HepG2 (cell line): ENCODE data around the gene GPRC5B. TPM values are rescaled to one million over a fixed set of nuclear protein-coding genes. Genes with fewer than 3 reads are reported as not detected.

Experiments
- ATAC-seq: fragments of 200-7000 bp; cut with Tn5 transposase; 3 replicates; pipeline ENCODE4 v1.9.1; 2020; ENCODE audit warnings: mild to moderate bottlenecking, moderate library complexity
- BruUV-seq: library from RNA; stranded (reverse); fragments of 400-500 nt; replicated peaks from 2 replicates; lab custom pipeline; 2021; lab: Mats Ljungman, UMichigan
- CTCF ChIA-PET: fragments of 300-600 bp; formaldehyde crosslinking; extraction: SDS; loops from one replicate; lab custom pipeline; 2021; ENCODE audit warnings: low total read pairs, inconsistent platforms, low intra/inter-chr PET ratio; lab: Yijun Ruan, JAX
- POLR2A ChIA-PET: fragments of 350-600 bp; sonication (Branson Sonifier 250); formaldehyde crosslinking; loops from one replicate; lab custom pipeline; 2020; ENCODE audit warnings: antibody characterized with exemption, inconsistent platforms; lab: Yijun Ruan, JAX
- DNase-seq: peaks from one replicate; pipeline ENCODE4 v3.0.0-alpha.2; 2015; ENCODE audit warnings: low spot score
- FAIRE-seq: peaks from 3 replicates; lab custom pipeline; 2011; peaks lifted over from hg19 to GRCh38; lab: Jason Lieb, UNC
- H2AFZ ChIP-seq: one replicate; pipeline ENCODE4 v1.6.1; 2011; ENCODE audit warnings: low read length, inconsistent platforms
- H3K27ac ChIP-seq: fragments of 300-600 bp; 3 replicates; pipeline ENCODE4 v1.8.0; 2011; ENCODE audit warnings: mixed run types, mild to moderate bottlenecking, mixed read lengths, low read length, inconsistent platforms; ENCODE audit not compliant: insufficient read depth; ENCODE audit errors: extremely low read length
- H3K27me3 ChIP-seq, 2 experiments: fragments of 200-600 bp in 1 of 2; 2 replicates in 1 of 2; 3 replicates in 1 of 2; pipeline versions ENCODE4 v1.6.0 to v1.8.0; 2011; ENCODE audit warnings: low read length in 2 of 2, mild to moderate bottlenecking in 2 of 2, moderate library complexity in 2 of 2, inconsistent platforms in 1 of 2; ENCODE audit not compliant: insufficient read depth in 2 of 2, control insufficient read depth in 1 of 2
- H3K36me3 ChIP-seq, 2 experiments: fragments of 200-600 bp in 1 of 2; replicated peaks in 1 of 2; 2 replicates in 1 of 2; 3 replicates in 1 of 2; pipeline versions ENCODE4 v1.5.1 to v1.8.0; 2011; ENCODE audit warnings: low read length in 2 of 2, inconsistent platforms in 1 of 2; ENCODE audit not compliant: insufficient read depth in 2 of 2, control insufficient read depth in 1 of 2
- H3K4me1 ChIP-seq: 2 replicates; pipeline ENCODE4 v1.5.1; 2012; ENCODE audit warnings: low read length, inconsistent platforms; ENCODE audit not compliant: insufficient read depth
- H3K4me2 ChIP-seq: 2 replicates; pipeline ENCODE4 v1.6.0; 2011; ENCODE audit warnings: low read depth, low read length, inconsistent platforms
- H3K4me3 ChIP-seq, 3 experiments: fragments of 200-600 bp in 1 of 3; sonication (generic), shearing (Covaris generic) in 1 of 3; replicated peaks in 1 of 3; 2 replicates each; pipeline ENCODE4 v1.5.1; 2011 to 2016; ENCODE audit warnings: low read length in 3 of 3, inconsistent platforms in 2 of 3, low read depth in 2 of 3, mild to moderate bottlenecking in 2 of 3, control low read depth in 1 of 3, mixed read lengths in 1 of 3; ENCODE audit not compliant: insufficient read depth in 1 of 3
- H3K79me2 ChIP-seq: one replicate; pipeline ENCODE4 v1.6.1; 2011; ENCODE audit warnings: low read length, inconsistent platforms; ENCODE audit not compliant: insufficient read depth
- H3K9ac ChIP-seq: 2 replicates; pipeline ENCODE4 v1.6.0; 2011; ENCODE audit warnings: mild to moderate bottlenecking, low read depth, low read length, inconsistent platforms; ENCODE audit not compliant: insufficient read depth
- H3K9me3 ChIP-seq: 2 replicates; pipeline ENCODE4 v1.5.1; 2012; ENCODE audit warnings: mild to moderate bottlenecking, low read length
- H4K20me1 ChIP-seq: 2 replicates; pipeline ENCODE4 v1.6.0; 2011; ENCODE audit warnings: inconsistent platforms, mild to moderate bottlenecking, low read length, moderate library complexity; ENCODE audit not compliant: insufficient read depth
- NCOA1 ChIP-seq: sonication (generic); formaldehyde crosslinking; IDR thresholded peaks from 2 replicates; pipeline ENCODE4 v1.9.0; 2021; ENCODE audit warnings: missing genetic modification reagents
- POLR2AphosphoS5 ChIP-seq: IDR thresholded peaks from 2 replicates; pipeline ENCODE4 v1.6.1; 2012; ENCODE audit warnings: low read depth, low read length
- SP2 ChIP-seq: sonication (generic); formaldehyde crosslinking; IDR thresholded peaks from 2 replicates; pipeline ENCODE4 v1.5.1; 2020; ENCODE audit warnings: mild to moderate bottlenecking, missing genetic modification reagents
- ZBTB7B ChIP-seq: sonication (generic); formaldehyde crosslinking; IDR thresholded peaks from 2 replicates; pipeline ENCODE4 v1.4.0; 2020; ENCODE audit warnings: missing genetic modification reagents
- ZNF337 ChIP-seq: sonication (generic); formaldehyde crosslinking; IDR thresholded peaks from 2 replicates; pipeline ENCODE4 v1.5.1; 2020; ENCODE audit warnings: missing genetic modification reagents, low read depth, mild to moderate bottlenecking, borderline replicate concordance
- ZNF569 ChIP-seq: sonication (generic); formaldehyde crosslinking; IDR thresholded peaks from 2 replicates; pipeline ENCODE4 v1.5.0; 2020; ENCODE audit warnings: mild to moderate bottlenecking, missing genetic modification reagents, moderate library complexity, borderline replicate concordance
- ZNF670 ChIP-seq: sonication (generic); formaldehyde crosslinking; IDR thresholded peaks from 2 replicates; pipeline ENCODE4 v1.8.0; 2022; ENCODE audit warnings: mild to moderate bottlenecking, missing genetic modification reagents, borderline replicate concordance
- WGBS: methylation state at CpG from one replicate; pipeline ENCODE4 v1.1.6; 2017; ENCODE audit warnings: low lambda C conversion rate; 5-methylcytosine and 5-hydroxymethylcytosine counted together
- in situ Hi-C: cut with HindIII; loops from 2 replicates; pipeline ENCODE4 v1.10.0; 2017; ENCODE audit warnings: low pct_unique_long_range_greater_than_20kb; ENCODE audit not compliant: extremely low pct_ligation_motif_present
- intact Hi-C: fragments of 100-400 bp; cut with micrococcal nuclease; formaldehyde crosslinking; loops from one replicate; pipeline ENCODE4 v1.10.0; 2022; ENCODE audit not compliant: unreplicated experiment
- polyA plus RNA-seq, 8 experiments: library from polyadenylated mRNA; depleted of rRNA in 3 of 8; stranded (reverse) in 7 of 8; unstranded in 1 of 8; fragments of >200 nt; fragmentation: Illumina TruSeq in 4 of 8; extraction: Trizol in 4 of 8; gene quantifications; 2 replicates each; pipeline versions ENCODE4 v1.2.1 to v1.2.3, GENCODE V29; 2011 to 2016; ENCODE audit warnings: low read depth in 4 of 8, missing spikeins in 1 of 8, mixed read lengths in 1 of 8; ENCODE audit not compliant: insufficient read depth in 1 of 8
- total RNA-seq, 5 experiments: library from RNA; depleted of rRNA; stranded (reverse); fragments of >200 nt; fragmentation: Illumina TruSeq; extraction: Trizol; gene quantifications; 2 replicates each; pipeline ENCODE4 v1.2.3, GENCODE V29; 2016; ENCODE audit warnings: low read depth in 1 of 5
- TF ChIP-seq, protein P1 (sequence below): sonication (generic); formaldehyde crosslinking; IDR thresholded peaks from 2 replicates; pipeline ENCODE4 v1.4.0; 2020; ENCODE audit warnings: missing genetic modification reagents
- TF ChIP-seq, protein P2 (sequence below): sonication (generic); formaldehyde crosslinking; IDR thresholded peaks from 2 replicates; pipeline ENCODE4 v1.4.0; 2020; ENCODE audit warnings: mild to moderate bottlenecking, missing genetic modification reagents
- TF ChIP-seq, protein P3 (sequence below): sonication (generic); formaldehyde crosslinking; IDR thresholded peaks from 2 replicates; pipeline ENCODE4 v1.4.0; 2020; ENCODE audit warnings: missing genetic modification reagents, borderline replicate concordance

Gene GPRC5B
- total and polyA plus RNA-seq, 2 of the 13 experiments (the other 11 are each of a cell fraction or from before 2014, with no cell fraction given) = 0.46 to 0.53 TPM

- TF ChIP-seq ZNF337 (CRISPR knock-in tag) (no peak), ZNF569 (CRISPR knock-in tag) (no peak), NCOA1 (CRISPR knock-in tag) (no peak), ZBTB7B (CRISPR knock-in tag) (no peak), ZNF670 (no peak), SP2 (no peak), POLR2AphosphoS5 (no peak)
- TF ChIP-seq, protein P1, sequence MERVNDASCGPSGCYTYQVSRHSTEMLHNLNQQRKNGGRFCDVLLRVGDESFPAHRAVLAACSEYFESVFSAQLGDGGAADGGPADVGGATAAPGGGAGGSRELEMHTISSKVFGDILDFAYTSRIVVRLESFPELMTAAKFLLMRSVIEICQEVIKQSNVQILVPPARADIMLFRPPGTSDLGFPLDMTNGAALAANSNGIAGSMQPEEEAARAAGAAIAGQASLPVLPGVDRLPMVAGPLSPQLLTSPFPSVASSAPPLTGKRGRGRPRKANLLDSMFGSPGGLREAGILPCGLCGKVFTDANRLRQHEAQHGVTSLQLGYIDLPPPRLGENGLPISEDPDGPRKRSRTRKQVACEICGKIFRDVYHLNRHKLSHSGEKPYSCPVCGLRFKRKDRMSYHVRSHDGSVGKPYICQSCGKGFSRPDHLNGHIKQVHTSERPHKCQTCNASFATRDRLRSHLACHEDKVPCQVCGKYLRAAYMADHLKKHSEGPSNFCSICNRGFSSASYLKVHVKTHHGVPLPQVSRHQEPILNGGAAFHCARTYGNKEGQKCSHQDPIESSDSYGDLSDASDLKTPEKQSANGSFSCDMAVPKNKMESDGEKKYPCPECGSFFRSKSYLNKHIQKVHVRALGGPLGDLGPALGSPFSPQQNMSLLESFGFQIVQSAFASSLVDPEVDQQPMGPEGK (CRISPR knock-in tag) = no peak
- TF ChIP-seq, protein P2, sequence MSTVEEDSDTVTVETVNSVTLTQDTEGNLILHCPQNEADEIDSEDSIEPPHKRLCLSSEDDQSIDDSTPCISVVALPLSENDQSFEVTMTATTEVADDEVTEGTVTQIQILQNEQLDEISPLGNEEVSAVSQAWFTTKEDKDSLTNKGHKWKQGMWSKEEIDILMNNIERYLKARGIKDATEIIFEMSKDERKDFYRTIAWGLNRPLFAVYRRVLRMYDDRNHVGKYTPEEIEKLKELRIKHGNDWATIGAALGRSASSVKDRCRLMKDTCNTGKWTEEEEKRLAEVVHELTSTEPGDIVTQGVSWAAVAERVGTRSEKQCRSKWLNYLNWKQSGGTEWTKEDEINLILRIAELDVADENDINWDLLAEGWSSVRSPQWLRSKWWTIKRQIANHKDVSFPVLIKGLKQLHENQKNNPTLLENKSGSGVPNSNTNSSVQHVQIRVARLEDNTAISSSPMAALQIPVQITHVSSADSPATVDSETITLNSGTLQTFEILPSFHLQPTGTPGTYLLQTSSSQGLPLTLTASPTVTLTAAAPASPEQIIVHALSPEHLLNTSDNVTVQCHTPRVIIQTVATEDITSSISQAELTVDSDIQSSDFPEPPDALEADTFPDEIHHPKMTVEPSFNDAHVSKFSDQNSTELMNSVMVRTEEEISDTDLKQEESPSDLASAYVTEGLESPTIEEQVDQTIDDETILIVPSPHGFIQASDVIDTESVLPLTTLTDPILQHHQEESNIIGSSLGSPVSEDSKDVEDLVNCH (CRISPR knock-in tag) = no peak
- TF ChIP-seq, protein P3, sequence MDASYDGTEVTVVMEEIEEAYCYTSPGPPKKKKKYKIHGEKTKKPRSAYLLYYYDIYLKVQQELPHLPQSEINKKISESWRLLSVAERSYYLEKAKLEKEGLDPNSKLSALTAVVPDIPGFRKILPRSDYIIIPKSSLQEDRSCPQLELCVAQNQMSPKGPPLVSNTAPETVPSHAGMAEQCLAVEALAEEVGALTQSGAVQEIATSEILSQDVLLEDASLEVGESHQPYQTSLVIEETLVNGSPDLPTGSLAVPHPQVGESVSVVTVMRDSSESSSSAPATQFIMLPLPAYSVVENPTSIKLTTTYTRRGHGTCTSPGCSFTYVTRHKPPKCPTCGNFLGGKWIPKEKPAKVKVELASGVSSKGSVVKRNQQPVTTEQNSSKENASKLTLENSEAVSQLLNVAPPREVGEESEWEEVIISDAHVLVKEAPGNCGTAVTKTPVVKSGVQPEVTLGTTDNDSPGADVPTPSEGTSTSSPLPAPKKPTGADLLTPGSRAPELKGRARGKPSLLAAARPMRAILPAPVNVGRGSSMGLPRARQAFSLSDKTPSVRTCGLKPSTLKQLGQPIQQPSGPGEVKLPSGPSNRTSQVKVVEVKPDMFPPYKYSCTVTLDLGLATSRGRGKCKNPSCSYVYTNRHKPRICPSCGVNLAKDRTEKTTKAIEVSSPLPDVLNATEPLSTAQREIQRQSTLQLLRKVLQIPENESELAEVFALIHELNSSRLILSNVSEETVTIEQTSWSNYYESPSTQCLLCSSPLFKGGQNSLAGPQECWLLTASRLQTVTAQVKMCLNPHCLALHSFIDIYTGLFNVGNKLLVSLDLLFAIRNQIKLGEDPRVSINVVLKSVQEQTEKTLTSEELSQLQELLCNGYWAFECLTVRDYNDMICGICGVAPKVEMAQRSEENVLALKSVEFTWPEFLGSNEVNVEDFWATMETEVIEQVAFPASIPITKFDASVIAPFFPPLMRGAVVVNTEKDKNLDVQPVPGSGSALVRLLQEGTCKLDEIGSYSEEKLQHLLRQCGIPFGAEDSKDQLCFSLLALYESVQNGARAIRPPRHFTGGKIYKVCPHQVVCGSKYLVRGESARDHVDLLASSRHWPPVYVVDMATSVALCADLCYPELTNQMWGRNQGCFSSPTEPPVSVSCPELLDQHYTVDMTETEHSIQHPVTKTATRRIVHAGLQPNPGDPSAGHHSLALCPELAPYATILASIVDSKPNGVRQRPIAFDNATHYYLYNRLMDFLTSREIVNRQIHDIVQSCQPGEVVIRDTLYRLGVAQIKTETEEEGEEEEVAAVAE (CRISPR knock-in tag) = no peak
- no peak for FAIRE-seq
- H3K4me1 ChIP-seq = no peaks in the 10 kb centered on the region
- H3K4me2 ChIP-seq = no peak overlapping the region
- no peak overlapping the region for H2AFZ ChIP-seq
- no TSS peak for BruUV-seq
- no peaks in the 10 kb centered on the region for H3K79me2 ChIP-seq
- intact Hi-C loops (no loop called here), in situ Hi-C loops (no loop called here)
- no peak overlapping the region for H3K4me3 ChIP-seq
- CTCF ChIA-PET = no interaction called here
- no peak for DNase-seq
- no peak overlapping the region for H3K27ac ChIP-seq
- H3K9ac ChIP-seq = no peak overlapping the region
- POLR2A ChIA-PET = no interaction called here
- H4K20me1 ChIP-seq = no peaks in the 10 kb centered on the region
- no peaks in the 10 kb centered on the region for H3K36me3 ChIP-seq
- no peaks in the 10 kb centered on the region for H3K9me3 ChIP-seq
- H3K27me3 ChIP-seq = no peaks in the 10 kb centered on the region
- ATAC-seq = peak; percentile 41; the same call in 2 of the 3 replicates
- 58% methylated on average over 8 of the region's 8 CpGs for whole genome bisulfite sequencing
These were observed 10.6 kb downstream of the GPRC5B start for GRCh38 chr16:19874026-19874425.
